Measurements from ENCODE around the gene TMEM217. TPM values are rescaled to one million over a fixed set of nuclear protein-coding genes. Genes with fewer than 3 reads are reported as not detected.

TMEM217 gene
- total and polyA plus RNA-seq, 7 donors, result 0.55 to 5.3 (median 0.80) TPM; not detected in 1

GRCh38 chr6:37287519-37288157 is 29.7 kb upstream of the TMEM217 start:
- DNase-seq, result no peak
- Histone ChIP-seq H3K27ac (no peak overlapping the region), H3K4me3 (no peak overlapping the region), H3K4me1 (peaks cover 0 to 29% (median 24%) of the 10 kb centered on the region in 4 donors), H3K9me3 (no peaks in the 10 kb centered on the region), H3K36me3 (peaks cover 5 to 52% (median 13%) of the 10 kb centered on the region in 4 donors), H3K27me3 (no peaks in the 10 kb centered on the region)
- 96% methylated on average over 2 of the region's 2 CpGs for WGBS, 2 donors
- TF ChIP-seq POLR2AphosphoS5 (IDR thresholded peaks at IDR 0.05) (no peak), CTCF (IDR thresholded peaks at IDR 0.05) (no peak), EP300 (IDR thresholded peaks at IDR 0.05) (no peak), POLR2A (IDR thresholded peaks at IDR 0.05) (no peak)
- intact Hi-C loops (cut with DNase I), result no loop called here

GRCh38 chr6:37285861-37286311 is 27.9 kb upstream of the TMEM217 start:
- Histone ChIP-seq H3K36me3 (peaks cover 0 to 34% (median 2%) of the 10 kb centered on the region in 4 donors), H3K4me1 (peaks cover 0 to 41% (median 28%) of the 10 kb centered on the region in 4 donors), H3K9me3 (no peaks in the 10 kb centered on the region), H3K27me3 (no peaks in the 10 kb centered on the region), H3K27ac (no peak overlapping the region), H3K4me3 (no peak overlapping the region)
- 92 to 98% methylated on average over 4 of the region's 4 CpGs for WGBS, 2 donors
- no peak for DNase-seq
- intact Hi-C loops (cut with DNase I), result no loop called here
- TF ChIP-seq POLR2A (IDR thresholded peaks at IDR 0.05) (no peak), POLR2AphosphoS5 (IDR thresholded peaks at IDR 0.05) (no peak), CTCF (IDR thresholded peaks at IDR 0.05) (no peak)

- Histone ChIP-seq H3K27me3 (no peaks in the 10 kb centered on the region), H3K9me3 (no peaks in the 10 kb centered on the region), H3K27ac (peak overlapping the region in 3 of 4 donors; percentile 72 to 74 (median 73)), H3K36me3 (peaks cover 0 to 23% (median 2%) of the 10 kb centered on the region in 4 donors), H3K4me3 (no peak overlapping the region), H3K4me1 (peaks cover 0 to 41% (median 28%) of the 10 kb centered on the region in 4 donors)
- no peak for DNase-seq
- TF ChIP-seq POLR2A (IDR thresholded peaks at IDR 0.05) (no peak), EP300 (IDR thresholded peaks at IDR 0.05) (no peak), CTCF (IDR thresholded peaks at IDR 0.05) (no peak), POLR2AphosphoS5 (IDR thresholded peaks at IDR 0.05) (no peak)
- WGBS, 2 donors, result 90 to 92% methylated on average over 4 of the region's 4 CpGs
- intact Hi-C loops (cut with DNase I), result no loop called here
Observed at GRCh38 chr6:37284781-37285180, 26.8 kb upstream of the TMEM217 start.

GRCh38 chr6:37283671-37284151 is 25.8 kb upstream of the TMEM217 start:
- WGBS, 2 donors, result 74 to 92% methylated on average over 3 of the region's 3 CpGs
- H3K4me1 ChIP-seq, result peaks cover 0 to 46% (median 28%) of the 10 kb centered on the region in 4 donors
- intact Hi-C loops (cut with DNase I), result no loop called here
- peak in 2 of 4 donors; percentile 31 to 71 for TF ChIP-seq POLR2AphosphoS5 (IDR thresholded peaks at IDR 0.05)
- TF ChIP-seq CTCF (IDR thresholded peaks at IDR 0.05), result no peak
- peak in 1 of 4 donors; percentile 40 for TF ChIP-seq EP300 (IDR thresholded peaks at IDR 0.05)
- TF ChIP-seq POLR2A (IDR thresholded peaks at IDR 0.05), result no peak
- H3K9me3 ChIP-seq, result no peaks in the 10 kb centered on the region
- peak; percentile 87 for DNase-seq
- H3K36me3 ChIP-seq, result peaks cover 0 to 29% (median 2%) of the 10 kb centered on the region in 4 donors
- peak overlapping the region; percentile 48 to 74 (median 72) for H3K27ac ChIP-seq
- H3K4me3 ChIP-seq, result no peak overlapping the region
- H3K27me3 ChIP-seq, result no peaks in the 10 kb centered on the region
